Tibial nerve (tissue), 4 donors: ENCODE results near the gene MLNR. TPM values are rescaled to one million over a fixed set of nuclear protein-coding genes. Genes with fewer than 3 reads are reported as not detected.

Experiments
- DNase-seq, 2 donors: peaks; one replicate each; pipeline ENCODE4 v3.0.0-alpha.2; 2019; ENCODE audit warnings: low spot score in 2 of 2
- H3K27ac ChIP-seq, 4 donors: fragments of 200-600 bp; sonication (generic) in 3 of 4; one replicate each; pipeline ENCODE4 v1.5.1; 2017 to 2019; ENCODE audit warnings: mild to moderate bottlenecking in 1 of 4
- H3K27me3 ChIP-seq, 2 donors: fragments of 200-600 bp; sonication (generic) in 1 of 2; one replicate each; pipeline versions ENCODE4 v1.5.1 to v1.6.0; 2017 to 2019
- H3K36me3 ChIP-seq, 3 donors: fragments of 200-600 bp; sonication (generic); one replicate each; pipeline ENCODE4 v1.5.1; 2018 to 2019
- H3K4me1 ChIP-seq, 4 donors: fragments of 200-600 bp; sonication (generic) in 3 of 4; one replicate each; pipeline ENCODE4 v1.5.1; 2017 to 2019
- H3K4me3 ChIP-seq, 4 donors: fragments of 200-600 bp; sonication (generic) in 3 of 4; one replicate each; pipeline ENCODE4 v1.5.1; 2017 to 2019; ENCODE audit warnings: mild to moderate bottlenecking in 1 of 4, moderate library complexity in 1 of 4
- H3K9me3 ChIP-seq, 4 donors: fragments of 200-600 bp; sonication (generic) in 3 of 4; one replicate each; pipeline ENCODE4 v1.5.1; 2017 to 2019
- EP300 ChIP-seq, 2 donors: sonication (generic); formaldehyde crosslinking; IDR thresholded peaks; one replicate each; pipeline ENCODE4 v1.6.1; 2017; ENCODE audit warnings: antibody characterized with exemption in 2 of 2, mild to moderate bottlenecking in 1 of 2
- POLR2A ChIP-seq, 2 donors: fragments of 450-650 bp; IDR thresholded peaks; one replicate each; pipeline ENCODE4 v1.6.1; 2017; ENCODE audit warnings: antibody characterized with exemption in 2 of 2, mild to moderate bottlenecking in 2 of 2, moderate library complexity in 2 of 2
- WGBS, 2 donors: methylation state at CpG; one replicate each; pipeline ENCODE4 v1.1.5; 2018; 5-methylcytosine and 5-hydroxymethylcytosine counted together
- total RNA-seq, 4 donors: library from RNA; depleted of rRNA; stranded (reverse); fragments of >200 nt; gene quantifications; one replicate each; pipeline ENCODE4 v1.1.0, GENCODE V29; 2016
- TF ChIP-seq, protein P1 (sequence below), 5 experiments: fragments of 200-600 bp in 3 of 5; fragments of 450-650 bp in 2 of 5; sonication (generic) in 3 of 5; IDR thresholded peaks; one replicate each; pipeline ENCODE4 v1.5.1; 2016 to 2019; ENCODE audit warnings: antibody characterized with exemption in 5 of 5, mild to moderate bottlenecking in 3 of 5, moderate library complexity in 2 of 5

Gene MLNR
- total RNA-seq, 4 donors from 2014 or later = 0.42 TPM; not detected in 3

DNA sequence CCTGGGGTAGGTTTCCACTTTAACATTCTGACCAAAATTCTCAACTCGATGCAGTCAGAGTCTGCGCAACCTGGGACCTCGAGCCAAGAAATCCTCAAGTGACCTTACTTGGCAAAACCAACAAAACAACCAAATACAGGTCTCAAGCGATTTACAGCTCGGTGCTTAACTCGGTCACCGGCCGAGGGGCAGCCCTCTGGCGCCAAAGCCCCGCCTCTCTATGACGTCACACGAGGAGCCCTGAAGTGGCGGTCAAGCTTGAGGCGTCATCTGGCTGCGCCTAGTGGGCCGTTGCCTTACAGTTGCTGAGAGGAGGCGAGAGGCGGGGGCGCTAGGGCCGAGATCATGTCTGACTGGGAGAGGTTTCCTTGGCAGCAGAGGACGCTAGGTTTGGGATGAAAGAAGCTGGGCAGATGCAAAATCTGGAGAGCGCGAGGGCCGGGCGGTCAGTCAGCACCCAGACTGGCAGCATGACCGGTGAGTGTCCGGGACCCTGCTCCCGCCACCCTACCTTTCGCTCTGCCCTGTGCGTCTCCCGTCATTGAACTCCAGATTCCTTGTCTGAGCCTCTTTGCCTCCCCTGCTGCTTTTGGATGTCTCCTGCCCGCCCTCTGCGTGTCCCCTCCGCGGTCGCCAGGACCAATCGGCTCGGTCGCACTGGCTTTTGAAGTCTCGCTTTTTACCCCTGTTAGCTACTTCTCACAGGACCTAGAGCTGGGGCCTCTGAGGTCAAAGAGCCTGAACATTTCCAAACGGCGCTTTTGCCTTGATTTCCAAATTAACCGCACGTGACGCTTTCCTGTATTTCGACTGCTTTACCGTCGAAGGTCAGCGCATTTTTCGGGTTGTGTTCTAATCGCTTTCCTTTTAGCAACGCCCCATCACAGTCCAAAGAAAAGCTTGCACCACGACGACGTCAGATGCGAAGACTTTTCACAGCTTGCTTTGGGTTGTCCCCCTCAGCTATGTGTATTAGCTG, 27.8 kb downstream of the MLNR start, which contains the start of gene CDADC1:
Gene CDADC1, plus strand, starts transcription at position 283 of the 979 bp plus-strand sequence. Its CDS starts 113 bp downstream, at position 396.
- peaks cover 0 to under 1% (median 0%) of the 10 kb centered on the region in 4 donors for H3K9me3 ChIP-seq
- H3K4me3 ChIP-seq = peak within 1 kb of the TSS; percentile 60 to 91 (median 68)
- peak within 1 kb of the TSS; percentile 84 to 98 (median 90) for H3K27ac ChIP-seq
- TF ChIP-seq EP300 (IDR thresholded peaks at IDR 0.05) (peak; percentile 79 to 99), POLR2A (IDR thresholded peaks at IDR 0.05) (peak; percentile 84 to 94)
- TF ChIP-seq, protein P1, sequence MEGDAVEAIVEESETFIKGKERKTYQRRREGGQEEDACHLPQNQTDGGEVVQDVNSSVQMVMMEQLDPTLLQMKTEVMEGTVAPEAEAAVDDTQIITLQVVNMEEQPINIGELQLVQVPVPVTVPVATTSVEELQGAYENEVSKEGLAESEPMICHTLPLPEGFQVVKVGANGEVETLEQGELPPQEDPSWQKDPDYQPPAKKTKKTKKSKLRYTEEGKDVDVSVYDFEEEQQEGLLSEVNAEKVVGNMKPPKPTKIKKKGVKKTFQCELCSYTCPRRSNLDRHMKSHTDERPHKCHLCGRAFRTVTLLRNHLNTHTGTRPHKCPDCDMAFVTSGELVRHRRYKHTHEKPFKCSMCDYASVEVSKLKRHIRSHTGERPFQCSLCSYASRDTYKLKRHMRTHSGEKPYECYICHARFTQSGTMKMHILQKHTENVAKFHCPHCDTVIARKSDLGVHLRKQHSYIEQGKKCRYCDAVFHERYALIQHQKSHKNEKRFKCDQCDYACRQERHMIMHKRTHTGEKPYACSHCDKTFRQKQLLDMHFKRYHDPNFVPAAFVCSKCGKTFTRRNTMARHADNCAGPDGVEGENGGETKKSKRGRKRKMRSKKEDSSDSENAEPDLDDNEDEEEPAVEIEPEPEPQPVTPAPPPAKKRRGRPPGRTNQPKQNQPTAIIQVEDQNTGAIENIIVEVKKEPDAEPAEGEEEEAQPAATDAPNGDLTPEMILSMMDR (IDR thresholded peaks at IDR 0.05) = peak in 2 of 5 experiments; percentile 6 to 34
- peaks cover 0 to 12% (median 0%) of the 10 kb centered on the region in 3 donors for H3K36me3 ChIP-seq
- 0% methylated on average over 40 to 56 of the region's 56 CpGs for WGBS, 2 donors
- H3K4me1 ChIP-seq = peaks cover 0 to 49% (median 12%) of the 10 kb centered on the region in 4 donors
- H3K27me3 ChIP-seq = no peaks in the 10 kb centered on the region
- peak; percentile 94 to 97 for DNase-seq

DNA sequence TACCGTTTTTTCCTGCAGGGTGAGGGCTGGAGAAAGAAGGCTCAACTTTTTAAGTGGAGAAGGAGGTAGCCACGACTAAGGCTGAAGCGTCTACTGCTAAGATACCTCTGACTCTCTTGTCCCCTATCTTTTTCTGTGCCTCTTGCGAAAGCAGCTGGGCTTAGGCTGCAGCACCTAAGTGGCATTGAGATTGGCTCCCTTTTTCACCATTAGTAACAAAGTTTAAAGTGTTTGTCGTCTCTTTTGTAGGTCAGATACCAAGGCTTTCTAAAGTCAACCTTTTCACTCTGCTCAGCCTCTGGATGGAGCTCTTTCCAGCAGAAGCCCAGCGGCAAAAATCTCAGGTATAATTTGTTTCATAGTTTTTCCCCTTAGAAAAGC, 28.5 kb downstream of the MLNR start:
- no peaks in the 10 kb centered on the region for H3K9me3 ChIP-seq
- no peaks in the 10 kb centered on the region for H3K27me3 ChIP-seq
- H3K36me3 ChIP-seq = peaks cover 0 to 15% (median 0%) of the 10 kb centered on the region in 3 donors
- H3K4me1 ChIP-seq = peaks cover 0 to 54% (median 12%) of the 10 kb centered on the region in 4 donors
- whole genome bisulfite sequencing, 2 donors = 4 to 6% methylated on average over 6 of the region's 6 CpGs
- no peak for TF ChIP-seq EP300 (IDR thresholded peaks at IDR 0.05)
- TF ChIP-seq, protein P1 (IDR thresholded peaks at IDR 0.05) = peak in 1 of 5 experiments; percentile 8
- H3K4me3 ChIP-seq = peak overlapping the region; percentile 60 to 91 (median 68)
- peak overlapping the region; percentile 84 to 98 (median 90) for H3K27ac ChIP-seq
- DNase-seq = no peak

GRCh38 chr13:49251326-49251725, 31.2 kb downstream of the MLNR start:
- WGBS, 2 donors = 77 to 80% methylated on average over 5 of the region's 5 CpGs
- peaks cover 0 to 42% (median 0%) of the 10 kb centered on the region in 3 donors for H3K36me3 ChIP-seq

GRCh38 chr13:49253310-49253709, 33.2 kb downstream of the MLNR start:
- peaks cover 0 to 48% (median 0%) of the 10 kb centered on the region in 3 donors for H3K36me3 ChIP-seq
- no peak overlapping the region for H3K4me3 ChIP-seq
- no peaks in the 10 kb centered on the region for H3K27me3 ChIP-seq
- 90 to 100% methylated on average over 1 of the region's 1 CpG for WGBS, 2 donors
- H3K4me1 ChIP-seq = peaks cover 0 to 80% (median 12%) of the 10 kb centered on the region in 4 donors
- DNase-seq = no peak
- H3K27ac ChIP-seq = no peak overlapping the region
- TF ChIP-seq POLR2A (IDR thresholded peaks at IDR 0.05) (no peak), EP300 (IDR thresholded peaks at IDR 0.05) (no peak)
- TF ChIP-seq, protein P1 (IDR thresholded peaks at IDR 0.05) = no peak
- no peaks in the 10 kb centered on the region for H3K9me3 ChIP-seq

More at GRCh38 chr13:49251326-49251725, 31.2 kb downstream of the MLNR start:
- Histone ChIP-seq H3K27me3 (no peaks in the 10 kb centered on the region), H3K9me3 (no peaks in the 10 kb centered on the region), H3K4me3 (no peak overlapping the region), H3K4me1 (peaks cover 0 to 68% (median 12%) of the 10 kb centered on the region in 4 donors), H3K27ac (no peak overlapping the region)
- TF ChIP-seq POLR2A (IDR thresholded peaks at IDR 0.05) = no peak
- TF ChIP-seq, protein P1 (IDR thresholded peaks at IDR 0.05) = no peak
- no peak for DNase-seq

- Histone ChIP-seq H3K27ac (no peak overlapping the region), H3K36me3 (peaks cover 0 to 48% (median 0%) of the 10 kb centered on the region in 3 donors), H3K9me3 (no peaks in the 10 kb centered on the region), H3K27me3 (no peaks in the 10 kb centered on the region), H3K4me3 (no peak overlapping the region), H3K4me1 (peaks cover 0 to 80% (median 10%) of the 10 kb centered on the region in 4 donors)
- WGBS, 2 donors = 61 to 75% methylated on average over 1 of the region's 1 CpG
- no peak for DNase-seq
- TF ChIP-seq POLR2A (IDR thresholded peaks at IDR 0.05) (no peak), EP300 (IDR thresholded peaks at IDR 0.05) (no peak)
- TF ChIP-seq, protein P1 (IDR thresholded peaks at IDR 0.05) = no peak
These were observed 33.9 kb downstream of the MLNR start for GRCh38 chr13:49254007-49254406.
